IPS-15b (cell line): Measurements from ENCODE around the gene NEDD4L.

ENCODE experiments used
- H3K27me3 ChIP-seq: one replicate; pipeline ENCODE4 v1.6.1; 2013; ENCODE audit warnings: low read length; ENCODE audit not compliant: control insufficient read depth, insufficient read depth
- H3K36me3 ChIP-seq: one replicate; pipeline ENCODE4 v1.6.1; 2013; ENCODE audit warnings: low read length; ENCODE audit not compliant: control insufficient read depth, insufficient read depth
- H3K4me1 ChIP-seq: one replicate; pipeline ENCODE4 v1.6.1; 2013; ENCODE audit warnings: mild to moderate bottlenecking, low read length; ENCODE audit not compliant: control insufficient read depth, insufficient read depth
- H3K4me3 ChIP-seq: one replicate; pipeline ENCODE4 v1.5.1; 2013; ENCODE audit warnings: low read depth, low read length
- H3K9ac ChIP-seq: one replicate; pipeline ENCODE4 v1.6.1; 2013; ENCODE audit warnings: low read depth, mild to moderate bottlenecking, low read length
- H3K9me3 ChIP-seq: one replicate; pipeline ENCODE4 v1.6.1; 2013; ENCODE audit warnings: mild to moderate bottlenecking, low read length; ENCODE audit not compliant: control insufficient read depth, insufficient read depth

Gene NEDD4L

DNA sequence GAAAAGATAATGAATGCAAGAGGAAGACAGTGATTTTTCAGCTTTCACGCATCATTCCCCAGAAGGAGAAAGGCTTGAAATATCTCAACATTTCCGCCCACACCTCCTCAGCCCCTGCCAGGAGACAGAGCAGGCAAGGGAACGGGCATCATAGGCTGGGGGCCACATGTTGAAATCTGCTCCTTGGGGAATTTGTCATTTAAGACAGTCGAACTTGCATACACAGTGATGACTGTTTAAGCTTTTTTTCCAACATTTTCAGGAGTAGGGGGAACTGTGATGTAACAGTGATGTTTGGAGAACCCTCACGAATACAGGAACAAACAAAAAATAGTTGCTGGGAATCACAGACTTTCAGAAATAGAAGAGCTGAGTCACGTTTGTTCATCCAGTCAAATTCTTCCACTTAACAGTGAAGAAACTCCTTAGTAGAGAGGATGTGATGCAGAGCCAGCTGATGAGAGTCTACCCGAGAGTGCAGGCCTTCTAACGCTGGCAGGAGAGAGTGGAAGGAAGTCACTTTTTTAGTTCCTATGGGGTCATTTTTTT lies 318.1 kb downstream of the NEDD4L start:
- H3K9me3 ChIP-seq = no peaks in the 10 kb centered on the region
- H3K27me3 ChIP-seq = no peaks in the 10 kb centered on the region
- no peak overlapping the region for H3K4me3 ChIP-seq
- peaks cover 5% of the 10 kb centered on the region for H3K4me1 ChIP-seq
- H3K36me3 ChIP-seq = peaks cover 7% of the 10 kb centered on the region
- no peak overlapping the region for H3K9ac ChIP-seq

- Histone ChIP-seq H3K27me3 (no peaks in the 10 kb centered on the region), H3K4me1 (peaks cover 5% of the 10 kb centered on the region), H3K9me3 (no peaks in the 10 kb centered on the region), H3K36me3 (peaks cover 7% of the 10 kb centered on the region), H3K9ac (no peak overlapping the region), H3K4me3 (no peak overlapping the region)
These were observed 318.8 kb downstream of the NEDD4L start for GRCh38 chr18:58362829-58363271.

DNA sequence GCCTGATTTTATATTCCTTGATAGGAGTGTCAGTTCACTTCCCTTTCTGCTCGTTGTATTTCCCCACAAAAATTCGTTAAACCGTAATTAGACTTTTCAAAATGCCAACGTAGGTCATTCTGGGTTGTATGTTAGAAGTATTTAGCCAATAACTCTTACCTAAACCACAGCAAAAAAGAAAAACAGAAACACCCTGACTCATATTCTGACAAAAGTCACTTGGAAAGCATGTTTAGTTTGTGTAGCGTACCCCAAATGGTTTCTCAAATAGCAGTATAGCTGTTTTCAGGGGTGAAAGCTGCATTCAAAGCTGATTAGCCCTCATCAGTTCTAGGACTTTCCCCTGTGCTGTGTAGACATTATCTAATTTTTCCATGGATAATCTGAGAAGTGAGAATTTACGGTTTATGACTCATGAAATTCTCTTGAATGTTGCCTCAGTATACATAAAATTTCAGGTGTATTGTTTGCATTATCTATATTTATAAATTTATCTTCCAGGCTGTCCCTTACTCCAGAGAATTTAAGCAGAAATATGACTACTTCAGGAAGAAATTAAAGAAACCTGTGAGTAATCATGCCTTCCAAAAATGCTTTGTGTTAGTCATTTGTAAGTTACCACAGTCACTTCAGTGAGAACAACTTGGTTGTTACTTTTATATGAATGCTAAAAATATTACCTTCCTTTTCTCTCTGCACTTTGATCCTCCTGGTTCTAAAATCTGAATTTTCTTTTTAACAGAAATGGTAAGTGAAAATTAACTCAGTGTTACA lies 319.9 kb downstream of the NEDD4L start:
- Histone ChIP-seq H3K9ac (no peak overlapping the region), H3K36me3 (peaks cover 7% of the 10 kb centered on the region), H3K4me1 (peaks cover 5% of the 10 kb centered on the region), H3K27me3 (no peaks in the 10 kb centered on the region), H3K9me3 (no peaks in the 10 kb centered on the region), H3K4me3 (no peak overlapping the region)

DNA sequence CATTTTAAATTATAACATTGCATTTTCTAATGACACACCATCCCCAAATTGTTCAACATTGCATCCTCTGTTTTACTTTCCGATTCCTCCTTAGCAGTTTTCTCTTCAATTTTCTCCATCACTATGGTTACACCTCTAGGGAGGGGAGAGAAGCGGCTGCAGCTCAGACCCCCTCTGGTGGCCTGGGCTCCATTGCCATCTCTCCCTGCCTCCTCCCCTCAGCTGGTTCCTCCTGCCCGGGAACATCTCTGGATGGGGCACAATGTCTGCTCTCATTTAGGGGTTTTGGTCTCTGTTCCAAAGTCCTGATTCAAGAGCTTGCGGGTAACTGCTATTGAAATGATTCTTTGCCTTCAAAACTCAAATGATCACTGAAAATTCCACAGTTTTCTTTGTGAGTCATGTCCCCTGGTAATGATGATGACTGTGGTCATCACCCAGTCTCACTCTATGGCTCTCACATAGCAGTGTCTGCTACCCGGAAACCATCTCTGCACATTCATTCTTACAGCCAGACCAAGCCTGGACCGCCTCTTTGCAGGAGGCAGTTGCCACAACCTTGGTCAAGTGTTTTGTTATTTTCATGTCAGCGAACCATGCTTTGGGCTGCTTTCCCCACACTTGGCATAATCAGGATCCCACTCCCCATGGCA lies 321.0 kb downstream of the NEDD4L start:
- Histone ChIP-seq H3K4me1 (peaks cover 5% of the 10 kb centered on the region), H3K4me3 (no peak overlapping the region), H3K9ac (no peak overlapping the region), H3K27me3 (no peaks in the 10 kb centered on the region), H3K9me3 (no peaks in the 10 kb centered on the region), H3K36me3 (peaks cover 9% of the 10 kb centered on the region)

DNA sequence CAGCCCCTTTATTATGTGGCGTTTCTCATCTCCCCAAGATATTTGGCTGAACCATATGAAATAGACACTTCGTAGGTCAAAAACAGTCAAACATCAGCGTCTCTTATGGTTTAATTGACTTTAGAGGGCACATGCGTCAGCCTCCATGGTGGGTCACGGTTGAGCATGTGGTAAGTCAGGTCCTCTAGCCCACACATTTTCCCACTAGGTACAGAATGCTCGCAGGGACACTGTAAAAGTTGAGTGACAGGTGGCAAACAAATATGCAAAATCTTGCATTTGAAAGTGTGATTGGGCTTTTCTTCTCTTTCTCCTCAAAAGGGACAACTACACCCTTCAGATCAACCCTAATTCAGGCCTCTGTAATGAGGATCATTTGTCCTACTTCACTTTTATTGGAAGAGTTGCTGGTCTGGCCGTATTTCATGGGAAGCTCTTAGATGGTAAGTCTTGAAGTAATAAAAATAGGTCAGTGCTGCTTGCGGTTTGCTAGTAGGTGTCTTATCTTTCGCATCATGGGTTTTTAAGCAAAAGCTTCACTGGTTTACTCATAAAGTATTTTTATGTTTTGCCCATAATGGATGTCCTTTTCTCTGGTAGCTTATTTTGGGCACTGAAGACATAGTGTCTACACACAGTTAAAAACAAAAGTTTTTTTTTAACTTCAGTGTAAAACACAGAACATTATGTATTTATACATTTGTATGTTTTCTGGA lies 323.6 kb downstream of the NEDD4L start:
- H3K36me3 ChIP-seq = peaks cover 12% of the 10 kb centered on the region
- H3K9ac ChIP-seq = no peak overlapping the region
- H3K4me1 ChIP-seq = peaks cover 5% of the 10 kb centered on the region
- H3K4me3 ChIP-seq = no peak overlapping the region
- H3K9me3 ChIP-seq = no peaks in the 10 kb centered on the region
- no peaks in the 10 kb centered on the region for H3K27me3 ChIP-seq

DNA sequence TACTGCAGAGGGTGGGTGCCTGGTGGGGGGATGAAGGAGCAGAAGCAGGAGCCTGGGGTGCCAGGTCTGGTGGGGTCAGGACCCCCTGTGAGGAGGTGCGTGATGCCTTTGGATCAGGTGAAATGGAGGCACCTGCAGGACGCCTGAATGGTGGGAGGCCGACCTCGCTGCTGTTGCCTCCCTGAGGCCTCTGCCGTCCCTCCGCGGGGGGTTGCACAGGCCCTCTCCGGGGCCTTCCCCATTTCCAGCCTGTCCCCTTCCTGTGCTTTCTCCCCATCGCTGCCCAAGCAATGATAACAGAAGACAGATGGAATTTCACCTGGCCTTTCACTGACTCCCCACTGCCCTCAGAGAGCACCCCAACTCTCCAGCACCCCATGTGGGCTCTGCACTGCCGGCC lies 325.6 kb downstream of the NEDD4L start:
- Histone ChIP-seq H3K27me3 (no peaks in the 10 kb centered on the region), H3K9ac (no peak overlapping the region), H3K4me3 (no peak overlapping the region), H3K36me3 (peaks cover 19% of the 10 kb centered on the region), H3K4me1 (no peaks in the 10 kb centered on the region), H3K9me3 (no peaks in the 10 kb centered on the region)

GRCh38 chr18:58370038-58370580 lies 326.1 kb downstream of the NEDD4L start:
- H3K9me3 ChIP-seq = no peaks in the 10 kb centered on the region
- H3K9ac ChIP-seq = no peak overlapping the region
- peaks cover 23% of the 10 kb centered on the region for H3K36me3 ChIP-seq
- H3K4me3 ChIP-seq = no peak overlapping the region
- H3K4me1 ChIP-seq = no peaks in the 10 kb centered on the region
- no peaks in the 10 kb centered on the region for H3K27me3 ChIP-seq

DNA sequence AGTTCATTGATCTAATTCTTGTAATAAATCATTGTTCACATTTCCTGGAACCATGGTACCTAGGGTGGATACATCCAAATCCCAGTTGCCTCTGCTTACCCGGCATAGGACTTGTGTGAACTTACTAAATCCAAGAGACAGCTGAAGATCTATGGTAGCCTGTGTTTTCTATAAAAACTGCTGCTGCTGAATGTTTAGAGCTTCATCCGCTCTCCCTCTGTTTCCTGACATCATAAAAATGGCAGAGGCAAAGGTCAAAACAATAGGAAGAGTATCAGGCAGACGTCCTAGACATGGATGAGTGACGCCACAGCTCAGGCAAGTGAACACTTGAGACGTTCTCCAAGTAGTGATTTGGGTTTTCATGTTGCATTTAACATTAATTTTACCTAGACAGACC lies 326.6 kb downstream of the NEDD4L start:
- Histone ChIP-seq H3K9me3 (no peaks in the 10 kb centered on the region), H3K9ac (no peak overlapping the region), H3K27me3 (no peaks in the 10 kb centered on the region), H3K36me3 (peaks cover 27% of the 10 kb centered on the region), H3K4me1 (no peaks in the 10 kb centered on the region), H3K4me3 (no peak overlapping the region)

DNA sequence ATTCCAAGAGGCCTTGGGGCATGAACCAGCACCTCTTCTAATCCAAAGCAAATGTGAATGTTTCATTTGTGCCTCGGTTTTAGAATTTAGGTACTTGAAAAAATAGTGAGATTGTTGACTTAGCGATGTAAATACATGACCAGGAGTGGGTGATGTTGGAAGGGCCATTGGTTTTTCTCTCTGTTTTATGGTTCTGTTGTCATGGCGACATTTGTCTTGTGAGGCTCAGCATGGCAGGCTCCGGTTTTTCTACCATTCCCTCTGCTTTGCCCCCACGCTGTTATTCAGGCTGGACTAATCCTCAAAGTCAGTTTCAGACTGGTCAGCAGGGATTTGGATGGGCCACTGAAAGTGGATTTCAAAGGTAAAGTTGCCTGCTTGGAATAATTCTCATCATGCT lies 329.5 kb downstream of the NEDD4L start:
- peaks cover 20% of the 10 kb centered on the region for H3K36me3 ChIP-seq

DNA sequence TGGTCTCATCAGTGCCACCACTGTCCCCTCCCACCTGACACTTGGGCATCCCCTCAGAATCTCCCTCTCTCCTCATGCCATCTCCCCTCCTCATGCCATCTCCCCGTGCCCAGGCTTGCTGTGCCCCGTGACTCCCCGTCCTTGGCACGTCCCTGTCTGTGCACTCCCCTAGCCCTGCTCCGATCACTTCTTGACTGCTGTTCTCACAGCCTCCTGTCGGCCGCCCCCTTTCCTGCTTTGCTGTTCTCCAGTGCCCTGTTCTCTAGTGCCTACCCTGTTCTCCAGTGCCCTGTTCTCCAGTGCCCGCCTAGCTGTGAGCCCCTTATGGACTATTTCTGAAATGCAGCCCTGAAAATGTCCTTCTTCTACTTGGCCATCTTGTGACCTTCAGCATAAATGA lies 331.0 kb downstream of the NEDD4L start:
- no peaks in the 10 kb centered on the region for H3K4me1 ChIP-seq
- no peak overlapping the region for H3K4me3 ChIP-seq
- no peaks in the 10 kb centered on the region for H3K27me3 ChIP-seq
- H3K9me3 ChIP-seq = no peaks in the 10 kb centered on the region
- H3K9ac ChIP-seq = no peak overlapping the region
- H3K36me3 ChIP-seq = peaks cover 20% of the 10 kb centered on the region

More for the DNA sequence above, 329.5 kb downstream of the NEDD4L start:
- Histone ChIP-seq H3K9ac (no peak overlapping the region), H3K9me3 (no peaks in the 10 kb centered on the region), H3K4me1 (no peaks in the 10 kb centered on the region), H3K4me3 (no peak overlapping the region), H3K27me3 (no peaks in the 10 kb centered on the region)
